GM06990 (cell line): ENCODE measurements around the gene RNF227.

Experiments used
- DNase-seq: peaks from one replicate; pipeline ENCODE4 v3.0.0-alpha.2; 2011; ENCODE audit not compliant: insufficient read length; ENCODE audit errors: extremely low read depth
- H3K27me3 ChIP-seq: replicated peaks from 2 replicates; pipeline ENCODE4 v1.6.0; 2011; ENCODE audit warnings: low read length; ENCODE audit not compliant: control insufficient read depth, insufficient read depth
- H3K36me3 ChIP-seq: 2 replicates; pipeline ENCODE4 v1.5.1; 2011; ENCODE audit warnings: low read length; ENCODE audit not compliant: control insufficient read depth, insufficient read depth
- H3K4me3 ChIP-seq: replicated peaks from 2 replicates; pipeline ENCODE4 v1.5.1; 2011; ENCODE audit warnings: low read depth, mild to moderate bottlenecking, control low read depth, low read length
- TF ChIP-seq, protein P1 (sequence below): IDR thresholded peaks from 2 replicates; pipeline ENCODE4 v1.5.1; 2011; ENCODE audit warnings: low read length, control low read depth, mild to moderate bottlenecking, inconsistent platforms; ENCODE audit not compliant: insufficient read depth, poor library complexity, severe bottlenecking

RNF227 gene

DNA sequence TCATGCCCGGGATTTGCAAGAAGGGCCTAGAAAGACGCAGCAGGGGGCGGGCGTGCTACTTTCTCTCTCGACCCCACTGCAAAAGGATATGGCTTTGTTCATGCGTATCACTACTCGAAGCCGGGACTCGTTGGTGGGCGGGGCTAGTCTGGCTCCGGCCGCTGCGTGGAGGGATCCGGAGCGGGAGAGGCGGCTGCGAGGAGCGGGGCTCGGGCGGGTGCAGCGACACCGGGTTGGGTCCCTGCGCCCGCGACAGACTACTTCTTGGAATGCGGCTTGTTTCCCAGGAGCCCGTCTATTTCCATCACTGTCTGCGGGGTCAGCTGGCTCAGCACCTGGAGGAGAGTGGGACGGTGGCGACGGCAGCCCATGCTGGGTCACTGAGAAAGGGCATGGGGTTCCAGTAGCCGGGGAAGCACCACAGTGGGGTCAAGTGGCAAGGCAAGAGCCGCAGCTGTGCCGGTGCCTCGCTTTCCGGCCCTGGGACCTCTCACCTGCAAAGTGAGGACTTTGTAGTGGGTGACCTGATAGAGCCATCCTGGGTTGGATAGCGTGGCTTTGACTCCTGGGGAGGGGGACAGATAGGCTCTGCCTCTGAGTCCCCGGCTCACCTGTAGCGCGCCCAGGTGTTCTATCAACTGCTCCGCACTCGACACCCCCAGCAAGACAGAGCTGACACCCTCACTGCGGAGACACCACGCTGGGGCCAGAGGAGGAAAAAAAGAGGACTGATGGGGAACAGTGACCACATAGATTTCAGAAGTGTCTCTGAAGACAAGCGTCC, 6.9 kb upstream of the RNF227 start:
- H3K36me3 ChIP-seq: peaks cover 3% of the 10 kb centered on the region
- no peak overlapping the region; the same call in 1 of the 2 replicates for H3K4me3 ChIP-seq
- peak; percentile 70 for DNase-seq
- TF ChIP-seq, protein P1, sequence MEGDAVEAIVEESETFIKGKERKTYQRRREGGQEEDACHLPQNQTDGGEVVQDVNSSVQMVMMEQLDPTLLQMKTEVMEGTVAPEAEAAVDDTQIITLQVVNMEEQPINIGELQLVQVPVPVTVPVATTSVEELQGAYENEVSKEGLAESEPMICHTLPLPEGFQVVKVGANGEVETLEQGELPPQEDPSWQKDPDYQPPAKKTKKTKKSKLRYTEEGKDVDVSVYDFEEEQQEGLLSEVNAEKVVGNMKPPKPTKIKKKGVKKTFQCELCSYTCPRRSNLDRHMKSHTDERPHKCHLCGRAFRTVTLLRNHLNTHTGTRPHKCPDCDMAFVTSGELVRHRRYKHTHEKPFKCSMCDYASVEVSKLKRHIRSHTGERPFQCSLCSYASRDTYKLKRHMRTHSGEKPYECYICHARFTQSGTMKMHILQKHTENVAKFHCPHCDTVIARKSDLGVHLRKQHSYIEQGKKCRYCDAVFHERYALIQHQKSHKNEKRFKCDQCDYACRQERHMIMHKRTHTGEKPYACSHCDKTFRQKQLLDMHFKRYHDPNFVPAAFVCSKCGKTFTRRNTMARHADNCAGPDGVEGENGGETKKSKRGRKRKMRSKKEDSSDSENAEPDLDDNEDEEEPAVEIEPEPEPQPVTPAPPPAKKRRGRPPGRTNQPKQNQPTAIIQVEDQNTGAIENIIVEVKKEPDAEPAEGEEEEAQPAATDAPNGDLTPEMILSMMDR: no peak
- H3K27me3 ChIP-seq: no peaks in the 10 kb centered on the region

DNA sequence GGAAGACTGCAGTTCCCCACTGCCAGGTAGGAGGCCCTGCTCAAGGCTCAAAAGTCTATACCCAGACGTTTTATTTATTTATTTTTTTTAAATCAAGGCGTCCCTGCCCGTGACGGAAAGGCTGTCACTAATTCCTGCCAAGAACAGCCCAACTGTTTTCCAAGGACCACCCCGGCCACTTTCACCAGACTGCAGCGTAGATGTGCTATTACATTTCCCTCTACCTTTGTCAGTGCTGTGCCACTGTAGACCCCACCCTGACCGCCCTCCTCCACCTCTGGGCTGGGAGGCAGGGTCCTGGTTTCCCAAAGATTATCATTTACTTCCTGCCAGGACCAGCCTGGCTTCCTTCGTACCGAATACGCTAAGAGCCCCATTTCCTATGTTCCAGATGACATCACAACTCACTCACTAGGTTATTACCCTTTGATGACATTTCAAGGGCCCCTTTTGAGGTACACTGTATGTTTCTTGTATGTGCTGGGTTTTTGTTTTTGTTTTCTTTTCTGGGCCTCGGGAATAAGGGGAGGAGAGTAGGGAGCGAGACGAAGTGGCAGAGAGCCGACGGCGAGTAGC, 6.3 kb upstream of the RNF227 start:
- TF ChIP-seq, protein P1: no peak
- DNase-seq: no peak

DNA sequence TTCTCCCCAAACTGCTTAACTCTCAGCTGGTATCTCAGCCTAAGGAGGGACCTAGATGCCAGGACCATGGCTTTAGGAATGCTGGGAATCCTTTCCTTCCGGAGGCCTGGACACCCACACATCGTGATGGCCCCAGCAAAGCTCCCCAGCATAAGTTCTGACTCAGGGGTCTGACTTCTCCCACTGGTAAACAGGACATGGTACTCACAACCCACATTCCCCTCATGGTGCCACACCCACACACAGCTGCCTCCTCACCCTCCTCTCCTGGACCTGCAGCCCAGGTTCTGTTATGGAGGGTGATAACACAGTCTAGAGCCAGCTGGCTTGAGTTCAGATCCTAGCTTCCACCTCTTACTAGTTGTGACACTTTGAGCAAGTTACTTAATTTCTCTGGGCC, 719 bp upstream of the RNF227 start:
- H3K4me3 ChIP-seq: no peak overlapping the region
- peaks cover 3% of the 10 kb centered on the region for H3K36me3 ChIP-seq
- no peaks in the 10 kb centered on the region for H3K27me3 ChIP-seq
- TF ChIP-seq, protein P1: no peak
- no peak for DNase-seq

More for the DNA sequence above, 6.3 kb upstream of the RNF227 start:
- Histone ChIP-seq H3K36me3 (peaks cover 2% of the 10 kb centered on the region), H3K27me3 (no peaks in the 10 kb centered on the region), H3K4me3 (no peak overlapping the region)

DNA sequence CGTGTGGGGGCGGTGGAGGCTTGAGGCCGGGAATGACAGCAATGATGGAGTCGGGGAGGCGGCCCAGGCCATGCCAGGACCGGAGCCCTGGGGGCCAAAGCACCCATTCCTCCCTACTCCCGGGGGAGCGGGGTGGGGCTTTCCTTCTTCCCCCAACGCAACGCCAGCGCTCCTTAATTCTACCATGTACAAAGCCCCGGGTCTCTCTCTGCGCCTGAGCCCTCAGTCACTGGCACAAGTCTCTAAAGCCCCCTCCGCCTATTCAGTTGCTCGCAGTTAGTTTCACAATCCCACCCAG, 245 bp upstream of the RNF227 start:
- TF ChIP-seq, protein P1: no peak
- no peak for DNase-seq
- H3K36me3 ChIP-seq: peaks cover 7% of the 10 kb centered on the region
- H3K4me3 ChIP-seq: peak overlapping the region; percentile 57
- H3K27me3 ChIP-seq: no peaks in the 10 kb centered on the region

DNA sequence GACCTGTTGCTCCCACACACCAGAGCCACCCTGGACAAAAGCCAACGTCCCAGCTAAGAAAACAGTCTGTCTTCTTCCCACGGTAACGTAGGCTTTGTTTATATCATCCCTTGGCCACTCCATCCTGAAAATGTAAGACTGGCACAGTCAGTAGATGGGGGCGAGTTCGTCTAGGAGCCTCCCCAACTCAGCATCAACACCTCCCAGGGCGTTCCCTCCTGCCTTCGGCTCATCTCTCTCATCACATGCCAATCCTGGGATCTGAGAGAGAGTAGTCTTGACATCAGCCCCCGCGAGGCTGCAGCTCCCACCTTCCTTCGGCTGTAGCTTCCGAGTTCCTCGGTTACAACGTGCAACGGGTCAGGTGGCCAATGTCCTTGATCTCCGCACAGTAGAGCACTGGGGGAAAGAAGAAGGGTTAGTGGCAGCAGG, 894 bp downstream of the RNF227 start:
- DNase-seq: no peak
- TF ChIP-seq, protein P1: no peak
- H3K27me3 ChIP-seq: no peaks in the 10 kb centered on the region
- H3K36me3 ChIP-seq: peaks cover 15% of the 10 kb centered on the region
- peak overlapping the region; percentile 66 for H3K4me3 ChIP-seq
